Chondrocyte (in vitro differentiated cells): Measurements from ENCODE around the gene SCYGR5. TPM values are rescaled to one million over a fixed set of nuclear protein-coding genes. Genes with fewer than 3 reads are reported as not detected.
A peak's percentile ranks its signal among the peaks of the same experiment; 100 is the strongest.

Source experiments
- DNase-seq: peaks from one replicate; pipeline ENCODE4 v3.0.0; 2021; ENCODE audit warnings: mixed read lengths, low spot score
- H3K27ac Mint-ChIP-seq: one replicate; pipeline ENCODE4 v1.8.0; 2021; ENCODE audit warnings: mild to moderate bottlenecking, moderate library complexity, mixed read lengths; ENCODE audit not compliant: unreplicated experiment
- H3K27me3 Mint-ChIP-seq: 2 replicates; pipeline ENCODE4 v1.8.0; 2021; ENCODE audit warnings: low read depth, mixed read lengths
- H3K36me3 Mint-ChIP-seq: 2 replicates; pipeline ENCODE4 v1.8.0; 2021; ENCODE audit warnings: low read depth, mixed read lengths
- H3K4me1 Mint-ChIP-seq: 2 replicates; pipeline ENCODE4 v1.8.0; 2021; ENCODE audit warnings: low read depth, mild to moderate bottlenecking, mixed read lengths
- H3K4me3 Mint-ChIP-seq: one replicate; pipeline ENCODE4 v1.8.0; 2021; ENCODE audit warnings: mild to moderate bottlenecking, moderate library complexity, mixed read lengths; ENCODE audit not compliant: unreplicated experiment
- H3K9me3 Mint-ChIP-seq: 2 replicates; pipeline ENCODE4 v1.8.0; 2021; ENCODE audit warnings: low read depth, mixed read lengths
- total RNA-seq: library from RNA; stranded (reverse); gene quantifications from 3 replicates; pipeline ENCODE4 v1.2.1, GENCODE V29; 2021
- TF ChIP-seq, protein P1 (sequence below): fragments of 200-600 bp; sonication (generic); IDR thresholded peaks from 2 replicates; pipeline ENCODE4 v1.5.0; 2021; ENCODE audit warnings: antibody characterized with exemption, mild to moderate bottlenecking, moderate library complexity

Gene SCYGR5
- total RNA-seq, 1 donor from 2014 or later = not detected

DNA sequence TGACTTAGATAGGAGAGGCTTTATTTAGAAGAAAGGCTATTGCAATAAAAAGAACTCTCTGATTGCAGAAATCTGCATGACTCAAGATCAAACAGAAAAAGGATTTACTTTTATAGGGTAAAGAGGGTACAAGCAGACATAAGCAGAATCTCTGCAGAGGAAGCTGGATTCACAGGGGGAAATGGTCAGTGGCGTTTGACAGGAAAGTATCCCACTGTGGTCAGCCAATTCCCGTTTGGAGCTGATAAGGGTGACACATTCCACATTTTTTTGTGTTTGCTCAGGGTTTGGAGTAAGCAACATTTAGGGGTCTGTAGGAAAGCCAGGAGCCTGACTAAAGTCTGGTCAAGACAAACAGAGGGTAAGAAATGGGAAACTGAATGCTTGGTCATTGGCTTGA lies 23.9 kb upstream of the SCYGR5 start:
- H3K36me3 Mint-ChIP-seq = peaks cover 1% of the 10 kb centered on the region
- no peak for DNase-seq
- no peak overlapping the region for H3K27ac Mint-ChIP-seq
- peaks cover 6% of the 10 kb centered on the region for H3K27me3 Mint-ChIP-seq
- H3K4me3 Mint-ChIP-seq = no peak overlapping the region
- no peaks in the 10 kb centered on the region for H3K9me3 Mint-ChIP-seq
- TF ChIP-seq, protein P1, sequence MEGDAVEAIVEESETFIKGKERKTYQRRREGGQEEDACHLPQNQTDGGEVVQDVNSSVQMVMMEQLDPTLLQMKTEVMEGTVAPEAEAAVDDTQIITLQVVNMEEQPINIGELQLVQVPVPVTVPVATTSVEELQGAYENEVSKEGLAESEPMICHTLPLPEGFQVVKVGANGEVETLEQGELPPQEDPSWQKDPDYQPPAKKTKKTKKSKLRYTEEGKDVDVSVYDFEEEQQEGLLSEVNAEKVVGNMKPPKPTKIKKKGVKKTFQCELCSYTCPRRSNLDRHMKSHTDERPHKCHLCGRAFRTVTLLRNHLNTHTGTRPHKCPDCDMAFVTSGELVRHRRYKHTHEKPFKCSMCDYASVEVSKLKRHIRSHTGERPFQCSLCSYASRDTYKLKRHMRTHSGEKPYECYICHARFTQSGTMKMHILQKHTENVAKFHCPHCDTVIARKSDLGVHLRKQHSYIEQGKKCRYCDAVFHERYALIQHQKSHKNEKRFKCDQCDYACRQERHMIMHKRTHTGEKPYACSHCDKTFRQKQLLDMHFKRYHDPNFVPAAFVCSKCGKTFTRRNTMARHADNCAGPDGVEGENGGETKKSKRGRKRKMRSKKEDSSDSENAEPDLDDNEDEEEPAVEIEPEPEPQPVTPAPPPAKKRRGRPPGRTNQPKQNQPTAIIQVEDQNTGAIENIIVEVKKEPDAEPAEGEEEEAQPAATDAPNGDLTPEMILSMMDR = no peak
- H3K4me1 Mint-ChIP-seq = no peaks in the 10 kb centered on the region

DNA sequence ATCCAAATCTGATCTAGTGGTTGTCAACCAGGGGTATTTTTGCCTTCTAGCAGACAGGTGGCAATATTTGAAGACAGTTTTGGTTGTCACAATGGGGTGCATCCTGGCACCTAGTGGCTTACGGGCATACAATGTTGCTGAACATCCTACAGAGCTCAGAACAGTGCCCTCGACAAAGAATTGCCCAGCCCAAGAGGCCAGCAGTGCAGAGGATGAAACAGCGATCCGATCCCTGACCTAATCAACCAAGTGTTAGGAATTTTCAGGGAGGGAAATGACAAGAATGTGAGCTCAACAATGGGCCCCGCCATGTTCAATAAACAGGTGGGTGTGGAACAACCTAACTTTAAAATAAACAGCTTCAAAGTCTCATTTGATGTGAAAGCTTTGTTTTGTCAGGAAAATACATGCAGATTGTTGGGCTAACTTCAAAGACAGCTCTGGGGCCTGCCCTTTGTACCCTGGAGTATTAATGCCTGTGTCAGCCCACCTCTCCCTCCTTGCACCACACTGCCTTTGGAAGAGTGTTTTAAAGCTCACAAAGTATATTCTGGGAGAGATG lies 22.5 kb upstream of the SCYGR5 start:
- no peaks in the 10 kb centered on the region for H3K4me1 Mint-ChIP-seq
- no peak overlapping the region for H3K4me3 Mint-ChIP-seq
- DNase-seq = no peak
- no peaks in the 10 kb centered on the region for H3K36me3 Mint-ChIP-seq
- no peak overlapping the region for H3K27ac Mint-ChIP-seq
- TF ChIP-seq, protein P1 = no peak
- H3K27me3 Mint-ChIP-seq = peaks cover 5% of the 10 kb centered on the region
- H3K9me3 Mint-ChIP-seq = peaks cover under 1% of the 10 kb centered on the region

DNA sequence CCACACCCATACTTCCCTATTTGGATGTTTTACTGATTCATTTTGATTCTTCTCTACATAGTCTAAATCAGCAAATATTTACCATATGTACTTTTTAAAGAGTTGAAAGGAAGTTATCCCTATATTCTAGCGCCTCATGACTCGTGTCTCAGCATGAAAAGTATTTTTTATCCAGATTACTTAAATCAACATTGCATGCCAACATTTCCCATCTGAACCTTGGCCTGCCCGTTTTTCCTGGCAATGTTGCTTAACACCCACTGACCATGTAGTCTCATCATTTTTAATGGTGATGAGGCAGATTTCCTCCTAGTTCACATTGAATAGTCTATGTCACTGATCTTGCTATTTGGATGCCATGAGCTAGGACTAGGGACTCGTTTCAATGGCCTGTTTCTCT lies 13.2 kb upstream of the SCYGR5 start:
- TF ChIP-seq, protein P1 = no peak
- DNase-seq = no peak
- H3K27ac Mint-ChIP-seq = no peak overlapping the region
- H3K4me1 Mint-ChIP-seq = peaks cover 31% of the 10 kb centered on the region
- peaks cover 2% of the 10 kb centered on the region for H3K9me3 Mint-ChIP-seq
- H3K27me3 Mint-ChIP-seq = no peaks in the 10 kb centered on the region
- H3K4me3 Mint-ChIP-seq = no peak overlapping the region
- H3K36me3 Mint-ChIP-seq = no peaks in the 10 kb centered on the region

DNA sequence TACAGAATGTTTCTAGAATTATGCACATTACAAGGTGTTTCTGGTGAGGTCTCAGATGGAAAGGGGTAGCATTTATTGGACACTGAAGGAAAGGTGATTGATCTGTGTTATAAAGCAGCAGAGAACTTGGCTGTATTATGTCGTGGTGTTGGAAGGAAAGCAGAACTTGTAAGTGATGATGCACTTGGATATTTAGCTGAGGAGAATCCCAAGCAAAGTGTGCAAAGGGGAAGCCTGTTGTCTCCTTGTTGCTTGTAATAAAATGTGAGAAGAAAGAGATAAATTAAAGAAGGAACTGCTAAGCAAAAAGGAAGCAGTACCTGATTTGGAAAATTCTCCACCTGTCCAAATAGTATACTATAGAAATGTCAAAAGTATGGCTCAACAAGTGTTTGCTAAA lies 12.2 kb upstream of the SCYGR5 start:
- no peak for DNase-seq
- Mint-ChIP-seq H3K4me3 (no peak overlapping the region), H3K36me3 (no peaks in the 10 kb centered on the region), H3K27ac (peak overlapping the region; percentile 5), H3K4me1 (peaks cover 31% of the 10 kb centered on the region), H3K27me3 (no peaks in the 10 kb centered on the region), H3K9me3 (no peaks in the 10 kb centered on the region)
- TF ChIP-seq, protein P1 = no peak

DNA sequence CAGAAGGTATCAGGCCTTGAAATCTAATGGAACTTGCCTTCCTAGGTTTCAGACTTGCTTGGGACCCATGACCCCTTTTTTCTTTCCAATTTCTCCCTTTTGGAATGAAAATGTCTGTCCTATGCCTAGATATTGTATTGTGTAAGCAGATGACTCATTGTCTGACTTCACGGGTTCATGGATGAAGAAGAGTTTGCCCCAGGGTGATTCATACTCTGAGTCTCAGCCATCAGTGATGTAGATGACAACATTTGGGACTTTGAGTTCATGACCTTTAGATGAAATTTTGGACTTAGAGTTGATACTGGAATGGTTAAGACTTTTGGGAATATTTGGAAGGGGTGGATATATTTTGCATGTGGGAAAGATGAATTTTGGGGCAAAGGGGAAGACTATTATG lies 11.2 kb upstream of the SCYGR5 start:
- H3K27me3 Mint-ChIP-seq = no peaks in the 10 kb centered on the region
- no peak overlapping the region for H3K27ac Mint-ChIP-seq
- TF ChIP-seq, protein P1 = no peak
- H3K9me3 Mint-ChIP-seq = no peaks in the 10 kb centered on the region
- H3K36me3 Mint-ChIP-seq = no peaks in the 10 kb centered on the region
- peaks cover 31% of the 10 kb centered on the region for H3K4me1 Mint-ChIP-seq
- no peak overlapping the region for H3K4me3 Mint-ChIP-seq
- no peak for DNase-seq
